WTC11 (cell line): ENCODE results near the gene FASTKD3. TPM values are rescaled to one million over a fixed set of nuclear protein-coding genes. Genes with fewer than 3 reads are reported as not detected.

Experiments
- ATAC-seq: fragments of 200-7000 bp; cut with Tn5 transposase; 2 replicates; pipeline ENCODE4 v1.10.0; 2021; ENCODE audit warnings: mild to moderate bottlenecking, moderate library complexity
- CTCF ChIA-PET: fragments of 300-600 bp; sonication (Branson Sonifier 250); formaldehyde crosslinking; loops from one replicate; lab custom pipeline; 2021; ENCODE audit warnings: antibody characterized with exemption; lab: Charles Lee
- POLR2A ChIA-PET: fragments of 350-600 bp; sonication (Branson Sonifier 250); formaldehyde crosslinking; loops from one replicate; lab custom pipeline; 2021; ENCODE audit warnings: antibody characterized with exemption; lab: Charles Lee
- DNase-seq: peaks from one replicate; pipeline ENCODE4 v3.0.0; 2021; ENCODE audit warnings: low spot score
- H3K27ac Mint-ChIP-seq: 2 replicates; pipeline ENCODE4 v1.8.0; 2021; ENCODE audit warnings: mixed read lengths
- H3K27me3 Mint-ChIP-seq: 2 replicates; pipeline ENCODE4 v1.8.0; 2021; ENCODE audit warnings: low read depth, mild to moderate bottlenecking, moderate library complexity, mixed read lengths
- H3K36me3 Mint-ChIP-seq: 2 replicates; pipeline ENCODE4 v1.8.0; 2021; ENCODE audit warnings: mixed read lengths
- H3K4me1 Mint-ChIP-seq: 2 replicates; pipeline ENCODE4 v1.8.0; 2022; ENCODE audit warnings: mixed read lengths
- H3K4me3 Mint-ChIP-seq: 2 replicates; pipeline ENCODE4 v1.8.0; 2021; ENCODE audit warnings: mild to moderate bottlenecking, moderate library complexity, mixed read lengths
- H3K9me3 Mint-ChIP-seq: 2 replicates; pipeline ENCODE4 v1.8.0; 2021; ENCODE audit warnings: mixed read lengths
- CBFB ChIP-seq: sonication (generic); formaldehyde crosslinking; IDR thresholded peaks from 2 replicates; pipeline ENCODE4 v1.8.1; 2022; ENCODE audit warnings: mild to moderate bottlenecking, low read depth, missing genetic modification reagents
- E2F5 ChIP-seq: sonication (generic); formaldehyde crosslinking; IDR thresholded peaks from 2 replicates; pipeline ENCODE4 v1.8.1; 2022; ENCODE audit warnings: mild to moderate bottlenecking, moderate library complexity, missing genetic modification reagents
- ERG ChIP-seq: fragments of 250-450 bp; sonication (Bioruptor Pico); IDR thresholded peaks from 2 replicates; pipeline ENCODE4 v1.8.0; 2021; ENCODE audit warnings: mild to moderate bottlenecking
- HMGA2 ChIP-seq: fragments of 250-450 bp; sonication (Bioruptor Pico); IDR thresholded peaks from 2 replicates; pipeline ENCODE4 v1.4.0; 2021; ENCODE audit warnings: mild to moderate bottlenecking, moderate library complexity
- JUN ChIP-seq: sonication (generic); formaldehyde crosslinking; IDR thresholded peaks from 2 replicates; pipeline ENCODE4 v1.8.0; 2023; ENCODE audit warnings: mild to moderate bottlenecking, missing genetic modification reagents
- MLX ChIP-seq: sonication (generic); formaldehyde crosslinking; IDR thresholded peaks from 2 replicates; pipeline ENCODE4 v1.8.1; 2023; ENCODE audit warnings: mild to moderate bottlenecking, missing genetic modification reagents, moderate library complexity
- RELA ChIP-seq: sonication (generic); formaldehyde crosslinking; IDR thresholded peaks from 2 replicates; pipeline ENCODE4 v1.8.1; 2022; ENCODE audit warnings: missing genetic modification reagents, mild to moderate bottlenecking, borderline replicate concordance
- TP53 ChIP-seq: sonication (generic); formaldehyde crosslinking; IDR thresholded peaks from 2 replicates; pipeline ENCODE4 v1.8.1; 2023; ENCODE audit warnings: mild to moderate bottlenecking, missing genetic modification reagents
- ZNF138 ChIP-seq: sonication (generic); formaldehyde crosslinking; conservative IDR thresholded peaks from 2 replicates; pipeline ENCODE4 v1.8.1; 2022; ENCODE audit warnings: mild to moderate bottlenecking, moderate library complexity, missing genetic modification reagents
- ZNF317 ChIP-seq: sonication (generic); formaldehyde crosslinking; IDR thresholded peaks from 2 replicates; pipeline ENCODE4 v1.8.1; 2023; ENCODE audit warnings: low read depth, mild to moderate bottlenecking, moderate library complexity, missing genetic modification reagents, borderline replicate concordance
- ZNF423 ChIP-seq: fragments of 250-450 bp; sonication (Bioruptor Pico); IDR thresholded peaks from 2 replicates; pipeline ENCODE4 v2.1.2; 2022; ENCODE audit warnings: mild to moderate bottlenecking, moderate library complexity
- ZSCAN18 ChIP-seq: fragments of 250-450 bp; sonication (Bioruptor Pico); IDR thresholded peaks from 2 replicates; pipeline ENCODE4 v2.1.2; 2022; ENCODE audit warnings: mild to moderate bottlenecking, moderate library complexity
- total RNA-seq: library from RNA; stranded (reverse); gene quantifications from 3 replicates; pipeline ENCODE4 v1.2.3, GENCODE V29; 2021
- TF ChIP-seq, protein P1 (sequence below): sonication (generic); formaldehyde crosslinking; IDR thresholded peaks from 2 replicates; pipeline ENCODE4 v1.8.1; 2022; ENCODE audit warnings: low read depth, mild to moderate bottlenecking, moderate library complexity, missing genetic modification reagents, borderline replicate concordance
- TF ChIP-seq, protein P2 (sequence below): sonication (generic); formaldehyde crosslinking; IDR thresholded peaks from 2 replicates; pipeline ENCODE4 v1.8.0; 2022; ENCODE audit warnings: missing genetic modification reagents
- TF ChIP-seq, protein P3 (sequence below): fragments of 200-600 bp; IDR thresholded peaks from 2 replicates; pipeline ENCODE4 v1.8.0; 2022; ENCODE audit warnings: antibody characterized with exemption
- TF ChIP-seq, protein P4 (sequence below): fragments of 250-450 bp; sonication (Bioruptor Pico); conservative IDR thresholded peaks from 2 replicates; pipeline ENCODE4 v1.9.0; 2021; ENCODE audit warnings: mild to moderate bottlenecking
- TF ChIP-seq, protein P5 (sequence below): sonication (generic); formaldehyde crosslinking; IDR thresholded peaks from 2 replicates; pipeline ENCODE4 v1.8.1; 2022; ENCODE audit warnings: low read depth, missing genetic modification reagents, borderline replicate concordance
- TF ChIP-seq, protein P6 (sequence below): sonication (generic); formaldehyde crosslinking; IDR thresholded peaks from 2 replicates; pipeline ENCODE4 v1.8.0; 2022; ENCODE audit warnings: mild to moderate bottlenecking, missing genetic modification reagents

Gene FASTKD3
- total RNA-seq, 1 experiment from 2014 or later, result 8.7 TPM

GRCh38 chr5:7852988-7853387 lies 15.8 kb downstream of the FASTKD3 start (continued):
- TF ChIP-seq ERG (CRISPR knock-in tag), result no peak
- TF ChIP-seq ZSCAN18 (CRISPR knock-in tag), result no peak
- TF ChIP-seq, protein P1, sequence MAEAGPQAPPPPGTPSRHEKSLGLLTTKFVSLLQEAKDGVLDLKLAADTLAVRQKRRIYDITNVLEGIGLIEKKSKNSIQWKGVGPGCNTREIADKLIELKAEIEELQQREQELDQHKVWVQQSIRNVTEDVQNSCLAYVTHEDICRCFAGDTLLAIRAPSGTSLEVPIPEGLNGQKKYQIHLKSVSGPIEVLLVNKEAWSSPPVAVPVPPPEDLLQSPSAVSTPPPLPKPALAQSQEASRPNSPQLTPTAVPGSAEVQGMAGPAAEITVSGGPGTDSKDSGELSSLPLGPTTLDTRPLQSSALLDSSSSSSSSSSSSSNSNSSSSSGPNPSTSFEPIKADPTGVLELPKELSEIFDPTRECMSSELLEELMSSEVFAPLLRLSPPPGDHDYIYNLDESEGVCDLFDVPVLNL (CRISPR knock-in tag), result no peak
- no peak for TF ChIP-seq TP53
- no peak for TF ChIP-seq MLX

DNA sequence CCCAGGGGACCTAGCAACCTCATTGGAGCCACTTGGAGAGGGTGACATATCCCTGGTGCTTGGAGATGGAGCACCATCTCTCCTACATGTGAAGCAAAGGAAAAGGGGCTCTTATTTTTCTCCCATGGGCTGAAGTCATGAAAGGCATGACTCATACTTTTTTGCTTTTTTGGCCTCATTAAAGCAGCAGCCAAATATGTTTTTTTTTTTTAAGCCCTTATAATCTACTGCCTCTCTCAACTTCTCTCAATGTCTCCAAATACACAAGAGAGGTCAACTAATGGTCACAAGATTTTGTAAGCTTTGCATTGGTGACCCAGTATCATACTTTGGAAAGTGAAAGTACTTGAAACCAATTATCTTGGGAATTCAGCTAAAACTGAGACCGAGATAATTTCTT lies 16.3 kb downstream of the FASTKD3 start:
- H3K27ac Mint-ChIP-seq, result no peak overlapping the region
- H3K4me3 Mint-ChIP-seq, result no peak overlapping the region
- no peak for ATAC-seq
- H3K9me3 Mint-ChIP-seq, result peaks cover 13% of the 10 kb centered on the region
- no peak for DNase-seq
- peaks cover 9% of the 10 kb centered on the region for H3K4me1 Mint-ChIP-seq
- no peaks in the 10 kb centered on the region for H3K36me3 Mint-ChIP-seq
- POLR2A ChIA-PET, result no interaction called here
- CTCF ChIA-PET, result no interaction called here
- H3K27me3 Mint-ChIP-seq, result peaks cover 49% of the 10 kb centered on the region
- TF ChIP-seq ZNF317 (CRISPR knock-in tag) (no peak), ZSCAN18 (CRISPR knock-in tag) (no peak), JUN (CRISPR knock-in tag) (no peak), RELA (CRISPR knock-in tag) (no peak), CBFB (CRISPR knock-in tag) (no peak), E2F5 (CRISPR knock-in tag) (no peak), ZNF138 (CRISPR knock-in tag) (no peak), ZNF423 (no peak), HMGA2 (CRISPR knock-in tag) (no peak)
- TF ChIP-seq, protein P2, sequence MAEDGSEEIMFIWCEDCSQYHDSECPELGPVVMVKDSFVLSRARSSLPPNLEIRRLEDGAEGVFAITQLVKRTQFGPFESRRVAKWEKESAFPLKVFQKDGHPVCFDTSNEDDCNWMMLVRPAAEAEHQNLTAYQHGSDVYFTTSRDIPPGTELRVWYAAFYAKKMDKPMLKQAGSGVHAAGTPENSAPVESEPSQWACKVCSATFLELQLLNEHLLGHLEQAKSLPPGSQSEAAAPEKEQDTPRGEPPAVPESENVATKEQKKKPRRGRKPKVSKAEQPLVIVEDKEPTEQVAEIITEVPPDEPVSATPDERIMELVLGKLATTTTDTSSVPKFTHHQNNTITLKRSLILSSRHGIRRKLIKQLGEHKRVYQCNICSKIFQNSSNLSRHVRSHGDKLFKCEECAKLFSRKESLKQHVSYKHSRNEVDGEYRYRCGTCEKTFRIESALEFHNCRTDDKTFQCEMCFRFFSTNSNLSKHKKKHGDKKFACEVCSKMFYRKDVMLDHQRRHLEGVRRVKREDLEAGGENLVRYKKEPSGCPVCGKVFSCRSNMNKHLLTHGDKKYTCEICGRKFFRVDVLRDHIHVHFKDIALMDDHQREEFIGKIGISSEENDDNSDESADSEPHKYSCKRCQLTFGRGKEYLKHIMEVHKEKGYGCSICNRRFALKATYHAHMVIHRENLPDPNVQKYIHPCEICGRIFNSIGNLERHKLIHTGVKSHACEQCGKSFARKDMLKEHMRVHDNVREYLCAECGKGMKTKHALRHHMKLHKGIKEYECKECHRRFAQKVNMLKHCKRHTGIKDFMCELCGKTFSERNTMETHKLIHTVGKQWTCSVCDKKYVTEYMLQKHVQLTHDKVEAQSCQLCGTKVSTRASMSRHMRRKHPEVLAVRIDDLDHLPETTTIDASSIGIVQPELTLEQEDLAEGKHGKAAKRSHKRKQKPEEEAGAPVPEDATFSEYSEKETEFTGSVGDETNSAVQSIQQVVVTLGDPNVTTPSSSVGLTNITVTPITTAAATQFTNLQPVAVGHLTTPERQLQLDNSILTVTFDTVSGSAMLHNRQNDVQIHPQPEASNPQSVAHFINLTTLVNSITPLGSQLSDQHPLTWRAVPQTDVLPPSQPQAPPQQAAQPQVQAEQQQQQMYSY (CRISPR knock-in tag), result no peak
- TF ChIP-seq, protein P3, sequence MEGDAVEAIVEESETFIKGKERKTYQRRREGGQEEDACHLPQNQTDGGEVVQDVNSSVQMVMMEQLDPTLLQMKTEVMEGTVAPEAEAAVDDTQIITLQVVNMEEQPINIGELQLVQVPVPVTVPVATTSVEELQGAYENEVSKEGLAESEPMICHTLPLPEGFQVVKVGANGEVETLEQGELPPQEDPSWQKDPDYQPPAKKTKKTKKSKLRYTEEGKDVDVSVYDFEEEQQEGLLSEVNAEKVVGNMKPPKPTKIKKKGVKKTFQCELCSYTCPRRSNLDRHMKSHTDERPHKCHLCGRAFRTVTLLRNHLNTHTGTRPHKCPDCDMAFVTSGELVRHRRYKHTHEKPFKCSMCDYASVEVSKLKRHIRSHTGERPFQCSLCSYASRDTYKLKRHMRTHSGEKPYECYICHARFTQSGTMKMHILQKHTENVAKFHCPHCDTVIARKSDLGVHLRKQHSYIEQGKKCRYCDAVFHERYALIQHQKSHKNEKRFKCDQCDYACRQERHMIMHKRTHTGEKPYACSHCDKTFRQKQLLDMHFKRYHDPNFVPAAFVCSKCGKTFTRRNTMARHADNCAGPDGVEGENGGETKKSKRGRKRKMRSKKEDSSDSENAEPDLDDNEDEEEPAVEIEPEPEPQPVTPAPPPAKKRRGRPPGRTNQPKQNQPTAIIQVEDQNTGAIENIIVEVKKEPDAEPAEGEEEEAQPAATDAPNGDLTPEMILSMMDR, result no peak
- TF ChIP-seq, protein P4, sequence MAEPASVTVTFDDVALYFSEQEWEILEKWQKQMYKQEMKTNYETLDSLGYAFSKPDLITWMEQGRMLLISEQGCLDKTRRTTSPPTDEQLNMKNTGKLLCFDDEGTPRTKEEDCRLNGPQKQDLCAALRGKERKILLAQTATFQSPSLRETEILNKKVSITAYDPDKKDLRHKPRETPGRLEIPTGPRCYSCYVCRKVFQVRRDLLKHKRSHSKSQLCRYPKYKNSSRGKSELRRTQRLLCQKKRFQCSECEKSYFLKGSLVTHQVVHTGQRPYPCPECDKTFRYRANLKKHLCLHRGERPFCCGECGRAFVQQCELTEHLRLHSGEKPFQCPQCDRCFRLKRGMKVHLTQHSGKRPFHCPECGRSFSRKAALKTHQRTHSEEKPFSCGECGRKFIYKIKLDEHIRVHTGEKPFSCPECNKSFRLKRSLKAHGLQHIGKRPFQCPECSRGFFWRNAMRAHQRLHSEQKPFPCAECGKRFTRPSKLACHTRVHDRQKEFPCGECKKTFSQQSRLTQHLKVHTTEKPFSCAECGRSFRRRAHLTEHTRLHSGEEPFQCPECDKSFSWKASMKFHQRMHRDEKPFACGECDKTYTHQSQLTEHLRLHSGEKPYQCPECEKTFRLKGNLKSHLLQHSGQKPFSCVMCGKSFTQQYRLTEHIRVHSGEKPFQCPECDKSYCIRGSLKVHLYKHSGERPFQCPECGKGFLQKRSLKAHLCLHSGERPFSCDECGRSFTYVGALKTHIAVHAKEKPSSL (CRISPR knock-in tag), result no peak
- TF ChIP-seq, protein P5, sequence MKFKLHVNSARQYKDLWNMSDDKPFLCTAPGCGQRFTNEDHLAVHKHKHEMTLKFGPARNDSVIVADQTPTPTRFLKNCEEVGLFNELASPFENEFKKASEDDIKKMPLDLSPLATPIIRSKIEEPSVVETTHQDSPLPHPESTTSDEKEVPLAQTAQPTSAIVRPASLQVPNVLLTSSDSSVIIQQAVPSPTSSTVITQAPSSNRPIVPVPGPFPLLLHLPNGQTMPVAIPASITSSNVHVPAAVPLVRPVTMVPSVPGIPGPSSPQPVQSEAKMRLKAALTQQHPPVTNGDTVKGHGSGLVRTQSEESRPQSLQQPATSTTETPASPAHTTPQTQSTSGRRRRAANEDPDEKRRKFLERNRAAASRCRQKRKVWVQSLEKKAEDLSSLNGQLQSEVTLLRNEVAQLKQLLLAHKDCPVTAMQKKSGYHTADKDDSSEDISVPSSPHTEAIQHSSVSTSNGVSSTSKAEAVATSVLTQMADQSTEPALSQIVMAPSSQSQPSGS (CRISPR knock-in tag), result no peak
- TF ChIP-seq, protein P6, sequence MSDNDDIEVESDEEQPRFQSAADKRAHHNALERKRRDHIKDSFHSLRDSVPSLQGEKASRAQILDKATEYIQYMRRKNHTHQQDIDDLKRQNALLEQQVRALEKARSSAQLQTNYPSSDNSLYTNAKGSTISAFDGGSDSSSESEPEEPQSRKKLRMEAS, result no peak
